Globus pallidus (tissue), 1 donor: ENCODE results near the gene NUP62.
A peak's percentile ranks its signal among the peaks of the same experiment; 100 is the strongest.

Source experiments
- DNase-seq: peaks from one replicate; pipeline ENCODE4 v3.0.0-alpha.2; 2015; ENCODE audit warnings: low spot score

Gene NUP62

GRCh38 chr19:49866933-49867782 lies 62.1 kb downstream of the NUP62 start, which contains the start of gene PNKP:
PNKP (minus strand) TSS chr19:49867576; CDS start chr19:49867204, 372 bp downstream.
- peak; percentile 92 for DNase-seq

- DNase-seq, result no peak
Measured at GRCh38 chr19:49864890-49865289, 64.4 kb downstream of the NUP62 start.

- DNase-seq, result no peak
Measured at GRCh38 chr19:49863935-49864320, 65.4 kb downstream of the NUP62 start.

- DNase-seq, result no peak
Measured at GRCh38 chr19:49863254-49863934, 65.9 kb downstream of the NUP62 start.

- no peak for DNase-seq
Measured at GRCh38 chr19:49862391-49863253, 66.7 kb downstream of the NUP62 start.

- no peak for DNase-seq
Measured at GRCh38 chr19:49861541-49862378, 67.5 kb downstream of the NUP62 start.

- no peak for DNase-seq
Measured at GRCh38 chr19:49861107-49861506, 68.2 kb downstream of the NUP62 start.

GRCh38 chr19:49860336-49861102 lies 68.8 kb downstream of the NUP62 start:
- DNase-seq, result no peak

GRCh38 chr19:49859682-49860335 lies 69.5 kb downstream of the NUP62 start:
- DNase-seq, result no peak

- DNase-seq, result no peak
Measured at GRCh38 chr19:49858088-49858985, 71.0 kb downstream of the NUP62 start.

- DNase-seq, result no peak
Measured at GRCh38 chr19:49857838-49858087, 71.5 kb downstream of the NUP62 start.

- DNase-seq, result no peak
Measured at GRCh38 chr19:49857061-49857837, 72.1 kb downstream of the NUP62 start.
